ENCODE results near the gene DALRD3.
A peak's percentile ranks its signal among the peaks of the same experiment; 100 is the strongest.

DNA sequence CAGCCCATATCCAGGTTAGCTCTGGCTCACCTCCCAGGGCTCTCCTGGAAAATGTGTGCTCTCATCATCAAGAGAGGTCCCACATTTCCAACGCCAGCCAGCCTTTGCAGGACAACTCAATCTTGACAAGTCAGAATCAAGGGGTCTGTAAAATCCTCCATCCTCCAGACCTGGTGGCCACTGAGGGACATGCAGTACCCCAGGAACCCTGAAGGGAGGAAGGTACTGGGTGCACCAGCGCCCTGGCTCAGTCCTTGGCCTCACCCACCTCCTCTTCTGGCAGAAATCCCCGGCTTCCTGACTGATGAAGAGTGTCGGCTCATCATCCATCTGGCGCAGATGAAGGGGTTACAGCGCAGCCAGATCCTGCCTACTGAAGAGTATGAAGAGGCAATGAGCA, 17.2 kb downstream of the DALRD3 start:
- TF ChIP-seq, protein P1, sequence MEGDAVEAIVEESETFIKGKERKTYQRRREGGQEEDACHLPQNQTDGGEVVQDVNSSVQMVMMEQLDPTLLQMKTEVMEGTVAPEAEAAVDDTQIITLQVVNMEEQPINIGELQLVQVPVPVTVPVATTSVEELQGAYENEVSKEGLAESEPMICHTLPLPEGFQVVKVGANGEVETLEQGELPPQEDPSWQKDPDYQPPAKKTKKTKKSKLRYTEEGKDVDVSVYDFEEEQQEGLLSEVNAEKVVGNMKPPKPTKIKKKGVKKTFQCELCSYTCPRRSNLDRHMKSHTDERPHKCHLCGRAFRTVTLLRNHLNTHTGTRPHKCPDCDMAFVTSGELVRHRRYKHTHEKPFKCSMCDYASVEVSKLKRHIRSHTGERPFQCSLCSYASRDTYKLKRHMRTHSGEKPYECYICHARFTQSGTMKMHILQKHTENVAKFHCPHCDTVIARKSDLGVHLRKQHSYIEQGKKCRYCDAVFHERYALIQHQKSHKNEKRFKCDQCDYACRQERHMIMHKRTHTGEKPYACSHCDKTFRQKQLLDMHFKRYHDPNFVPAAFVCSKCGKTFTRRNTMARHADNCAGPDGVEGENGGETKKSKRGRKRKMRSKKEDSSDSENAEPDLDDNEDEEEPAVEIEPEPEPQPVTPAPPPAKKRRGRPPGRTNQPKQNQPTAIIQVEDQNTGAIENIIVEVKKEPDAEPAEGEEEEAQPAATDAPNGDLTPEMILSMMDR (IDR thresholded peaks at IDR 0.05 in 2 of 3, conservative IDR thresholded peaks at IDR 0.05 in 1 of 3; ENCODE audit: borderline replicate concordance in 1 of 3, insufficient read depth in 1 of 3, low read depth in 2 of 3, low read length in 2 of 3) = peak in 2 of 3 experiments; percentile 23 to 25; a peak in 1 of 6 replicates
- TF ChIP-seq POLR2AphosphoS5 (IDR thresholded peaks at IDR 0.05; ENCODE audit: low read depth, low read length) (no peak), CEBPB (IDR thresholded peaks at IDR 0.05; ENCODE audit: low read depth) (no peak)
- TF ChIP-seq, protein P2, sequence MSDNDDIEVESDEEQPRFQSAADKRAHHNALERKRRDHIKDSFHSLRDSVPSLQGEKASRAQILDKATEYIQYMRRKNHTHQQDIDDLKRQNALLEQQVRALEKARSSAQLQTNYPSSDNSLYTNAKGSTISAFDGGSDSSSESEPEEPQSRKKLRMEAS (IDR thresholded peaks at IDR 0.05) = no peak

All from HCT116 (cell line).